Skin of body (tissue), 2 donors: Measurements from ENCODE around the gene MCF2L. TPM values are rescaled to one million over a fixed set of nuclear protein-coding genes. Genes with fewer than 3 reads are reported as not detected.
"Not testable (repeated sequence)": the region's sequence is repeated elsewhere in the genome, so short reads cannot be mapped to it uniquely, and the experiment has no call there.

ENCODE experiments used
- DNase-seq: peaks from one replicate; lab custom pipeline; 2025; lab: John Stamatoyannopoulos, UW
- total RNA-seq: library from RNA; depleted of rRNA; stranded (reverse); fragments of >200 nt; gene quantifications from one replicate; pipeline ENCODE4 v1.2.3, GENCODE V29; 2014

Gene MCF2L
- total RNA-seq, 1 donor from 2014 or later = 23.9 TPM

- no peak for DNase-seq
Observed at GRCh38 chr13:113029487-113030258, 60.7 kb downstream of the MCF2L start.

DNA sequence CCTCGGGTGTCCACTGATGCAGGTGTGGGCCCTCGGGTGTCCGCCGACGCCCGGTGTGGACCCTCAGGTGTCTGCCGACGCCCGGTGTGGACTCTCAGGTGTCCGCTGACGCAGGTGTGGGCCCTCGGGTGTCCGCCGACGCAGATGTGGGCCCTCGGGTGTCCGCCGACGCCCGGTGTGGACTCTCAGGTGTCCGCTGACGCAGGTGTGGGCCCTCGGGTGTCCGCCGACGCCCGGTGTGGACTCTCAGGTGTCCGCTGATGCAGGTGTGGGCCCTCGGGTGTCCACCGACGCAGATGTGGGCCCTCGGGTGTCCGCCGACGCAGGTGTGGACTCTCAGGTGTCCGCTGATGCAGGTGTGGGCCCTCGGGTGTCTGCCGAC lies 61.2 kb downstream of the MCF2L start:
- DNase-seq = not testable (repeated sequence)

- DNase-seq = no peak
Observed at GRCh38 chr13:113031465-113031864, 62.5 kb downstream of the MCF2L start.

GRCh38 chr13:113032291-113032690 lies 63.3 kb downstream of the MCF2L start:
- DNase-seq = no peak

DNA sequence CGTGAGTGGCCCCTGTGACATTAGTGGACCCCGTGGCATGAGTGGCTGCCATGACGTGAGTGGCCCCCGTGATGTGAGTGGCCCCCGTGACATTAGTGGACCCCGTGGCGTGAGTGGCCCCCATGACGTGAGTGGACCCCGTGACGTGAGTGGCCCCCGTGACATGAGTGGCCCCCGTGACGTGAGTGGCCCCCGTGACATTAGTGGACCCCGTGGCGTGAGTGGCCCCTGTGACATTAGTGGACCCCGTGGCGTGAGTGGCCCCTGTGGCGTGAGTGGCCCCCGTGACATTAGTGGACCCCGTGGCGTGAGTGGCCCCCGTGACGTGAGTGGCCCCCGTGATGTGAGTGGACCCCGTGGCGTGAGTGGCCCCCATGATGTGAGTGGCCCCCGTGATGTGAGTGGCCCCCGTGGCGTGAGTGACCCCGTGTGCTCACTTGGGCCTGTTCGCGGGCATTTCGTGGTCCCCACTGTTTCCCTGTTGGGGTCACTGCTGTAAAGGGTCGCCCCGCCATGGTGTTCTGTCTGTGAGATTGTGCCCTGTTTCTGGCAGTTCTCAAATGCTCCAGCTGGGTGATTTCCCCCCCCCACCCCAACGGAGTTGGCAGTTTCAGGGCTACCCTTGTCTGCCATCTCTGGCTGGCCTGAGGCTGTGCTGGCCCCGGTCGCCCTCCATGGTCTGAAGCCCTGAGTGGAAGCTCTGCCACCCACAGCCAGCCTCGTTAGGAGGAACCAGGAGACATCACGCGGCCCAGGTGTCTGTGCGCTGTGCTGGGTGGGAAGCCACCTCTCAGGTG lies 64.2 kb downstream of the MCF2L start:
- DNase-seq = no peak

DNA sequence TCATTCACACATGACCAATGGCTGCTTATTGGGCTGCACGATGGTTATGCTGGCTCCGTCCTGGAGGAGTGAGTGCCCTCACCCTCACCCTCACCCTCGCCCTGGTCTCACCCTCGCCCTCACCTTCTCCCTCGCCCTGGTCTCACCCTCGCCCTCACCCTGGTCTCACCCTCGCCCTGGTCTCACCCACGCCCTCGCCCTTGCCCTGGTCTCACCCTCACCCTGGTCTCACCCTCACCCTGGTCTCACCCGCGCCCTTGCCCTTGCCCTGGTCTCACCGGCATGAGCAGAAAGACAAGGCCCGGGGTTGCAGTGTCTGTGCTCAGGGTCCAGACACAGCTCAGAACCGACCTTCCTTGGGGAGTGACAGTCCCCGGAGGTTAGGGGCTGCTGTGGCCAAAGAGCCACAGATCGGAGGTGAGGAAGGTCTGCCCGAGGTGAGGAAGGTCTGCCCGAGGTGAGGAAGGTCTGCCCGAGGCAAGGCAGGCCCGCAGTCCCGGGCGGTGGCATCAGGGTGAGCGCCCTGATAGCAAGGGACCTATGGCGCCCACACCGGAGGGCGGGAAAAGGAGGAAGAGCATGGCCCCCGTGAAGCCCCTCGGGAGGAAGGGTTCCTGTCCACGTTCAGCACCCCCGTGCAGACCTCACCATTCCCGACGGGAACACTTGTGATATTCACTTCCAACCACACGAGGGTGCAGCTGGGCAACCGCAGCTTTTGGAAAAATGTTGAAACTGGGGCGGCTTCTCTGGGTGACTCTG lies 65.6 kb downstream of the MCF2L start:
- DNase-seq = no peak

DNA sequence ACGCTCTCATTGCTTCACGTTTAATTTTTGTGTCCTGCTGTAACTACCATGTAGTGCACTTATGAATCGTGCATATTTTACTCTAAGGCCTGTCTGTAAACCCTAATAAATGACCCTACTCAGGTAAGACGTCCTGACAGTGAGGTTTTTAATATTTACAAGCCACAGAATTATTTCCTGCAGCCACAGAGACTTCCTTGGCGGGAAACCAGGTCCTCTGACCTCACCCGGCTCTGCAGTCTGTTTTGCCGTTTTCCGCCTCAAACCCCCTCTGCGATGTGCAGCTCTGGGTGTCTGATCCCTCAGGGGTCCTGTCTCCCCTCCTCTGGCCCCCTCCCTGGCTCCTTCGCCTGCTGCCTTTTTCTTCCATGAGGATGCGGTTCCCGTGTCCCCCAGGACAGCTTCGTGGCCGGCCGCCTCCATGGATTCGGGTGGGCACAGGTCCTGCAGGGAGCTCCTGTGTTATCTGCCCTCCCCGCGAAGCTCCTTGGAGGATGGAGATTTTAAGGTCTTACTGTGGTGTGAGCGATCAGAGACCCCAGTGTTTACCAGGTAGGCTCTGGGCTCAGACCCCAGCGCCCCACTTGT lies 66.3 kb downstream of the MCF2L start:
- DNase-seq = peak; percentile 59

DNA sequence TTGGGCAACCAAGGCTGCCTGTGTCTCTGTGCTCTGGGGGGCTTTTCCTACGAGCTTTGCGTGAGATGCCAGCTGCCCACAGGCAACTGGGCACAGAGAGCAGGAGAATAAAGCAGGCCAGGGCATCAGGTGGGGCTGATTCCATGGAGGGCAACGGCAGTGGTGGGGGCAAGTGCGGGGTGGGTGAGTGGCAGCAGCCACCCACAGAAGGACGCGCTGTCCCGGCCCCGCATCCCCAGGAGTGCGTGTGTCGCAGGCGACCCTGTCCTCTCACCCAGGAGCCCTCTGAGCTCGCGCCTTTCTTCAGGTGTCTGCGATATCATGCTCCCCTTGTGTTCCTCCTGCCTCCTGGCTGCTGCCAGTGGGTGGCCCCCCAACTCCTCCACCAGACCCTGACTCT lies 67.4 kb downstream of the MCF2L start:
- DNase-seq = no peak

DNA sequence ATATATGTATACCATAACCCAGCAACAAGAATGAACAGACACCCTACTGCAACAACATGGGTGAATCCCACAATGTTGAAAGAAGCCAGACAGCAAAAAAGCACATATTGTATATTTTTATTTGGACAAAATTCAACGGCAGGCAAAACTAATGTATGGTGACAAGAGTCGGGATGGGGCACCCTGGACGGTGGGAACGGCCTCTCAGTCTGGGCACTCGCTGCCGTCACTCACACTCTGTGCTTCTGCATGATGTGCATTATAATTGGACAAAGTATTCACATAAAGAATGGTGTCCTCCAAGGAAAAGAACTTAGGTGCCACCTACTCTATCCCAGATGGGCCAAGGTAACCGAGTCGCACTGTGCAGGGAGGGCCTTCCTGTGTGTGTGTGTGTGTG lies 71.0 kb downstream of the MCF2L start:
- no peak for DNase-seq

GRCh38 chr13:113040597-113041292 lies 71.7 kb downstream of the MCF2L start:
- no peak for DNase-seq

GRCh38 chr13:113041293-113041690 lies 72.3 kb downstream of the MCF2L start:
- no peak for DNase-seq

- DNase-seq = no peak
Observed at GRCh38 chr13:113041896-113042295, 72.9 kb downstream of the MCF2L start.

GRCh38 chr13:113042456-113042855 lies 73.4 kb downstream of the MCF2L start:
- no peak for DNase-seq

GRCh38 chr13:113043001-113043630 lies 74.1 kb downstream of the MCF2L start:
- DNase-seq = no peak

DNA sequence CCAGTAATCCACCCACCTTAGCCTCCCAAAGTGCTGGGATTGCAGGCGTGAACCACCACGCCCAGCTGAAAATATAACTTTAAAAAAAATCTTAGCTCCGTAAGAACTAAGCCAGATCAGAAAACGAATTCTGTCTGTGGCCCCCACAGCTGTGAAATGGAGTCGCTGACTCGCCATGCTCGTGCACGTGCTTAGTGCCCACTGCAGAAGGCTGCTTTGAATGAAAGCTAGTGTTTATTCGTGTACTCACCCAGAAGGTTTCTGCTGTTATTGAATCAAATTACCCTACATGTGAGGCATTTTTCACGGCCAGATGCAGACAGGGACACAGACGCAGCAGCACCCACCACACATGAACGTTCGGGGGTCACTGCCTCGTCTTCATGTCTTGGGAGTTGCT lies 74.9 kb downstream of the MCF2L start:
- no peak for DNase-seq

- DNase-seq = no peak
Observed at GRCh38 chr13:113044391-113045114, 75.5 kb downstream of the MCF2L start.

DNA sequence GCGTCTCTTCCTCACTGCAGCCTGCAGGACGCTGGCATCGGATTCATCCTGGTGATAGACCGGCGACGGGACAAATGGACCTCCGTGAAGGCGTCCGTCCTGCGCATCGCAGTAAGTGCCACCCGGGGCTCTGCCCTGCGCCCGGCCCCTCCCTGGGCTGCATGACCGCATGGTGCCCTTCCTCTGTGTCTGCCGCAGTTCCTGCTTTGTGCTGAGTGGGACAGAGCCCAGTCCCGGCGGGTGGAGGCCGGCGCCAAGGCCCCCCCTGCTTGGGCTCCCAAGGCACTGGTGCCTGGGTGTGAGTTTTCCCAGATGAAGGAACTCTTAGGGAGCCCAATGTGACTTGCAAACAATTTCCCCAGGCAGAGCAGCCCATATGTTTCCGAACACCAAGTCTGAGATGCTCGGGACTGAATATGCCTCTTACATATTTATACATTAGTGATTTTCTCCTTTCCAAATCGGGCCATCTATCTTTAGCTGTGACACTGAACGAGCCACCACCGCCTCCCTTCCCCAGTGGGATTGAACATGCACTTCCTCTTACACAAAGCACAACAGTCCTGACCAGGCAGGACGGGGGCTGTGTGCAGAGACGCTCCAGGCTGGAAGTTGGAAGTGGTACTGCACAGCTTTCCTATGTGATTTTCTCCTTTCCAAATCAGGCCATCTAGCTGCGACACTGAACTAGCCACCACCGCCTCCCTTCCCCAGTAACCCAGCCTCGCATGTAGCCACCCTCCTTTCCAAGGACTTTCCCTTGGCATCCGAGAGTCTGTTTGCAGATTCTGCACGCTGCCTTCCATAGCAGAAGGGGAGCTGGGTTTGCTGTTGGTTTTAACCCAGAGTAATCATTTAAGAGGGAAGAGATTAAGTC lies 76.5 kb downstream of the MCF2L start:
- no peak for DNase-seq

DNA sequence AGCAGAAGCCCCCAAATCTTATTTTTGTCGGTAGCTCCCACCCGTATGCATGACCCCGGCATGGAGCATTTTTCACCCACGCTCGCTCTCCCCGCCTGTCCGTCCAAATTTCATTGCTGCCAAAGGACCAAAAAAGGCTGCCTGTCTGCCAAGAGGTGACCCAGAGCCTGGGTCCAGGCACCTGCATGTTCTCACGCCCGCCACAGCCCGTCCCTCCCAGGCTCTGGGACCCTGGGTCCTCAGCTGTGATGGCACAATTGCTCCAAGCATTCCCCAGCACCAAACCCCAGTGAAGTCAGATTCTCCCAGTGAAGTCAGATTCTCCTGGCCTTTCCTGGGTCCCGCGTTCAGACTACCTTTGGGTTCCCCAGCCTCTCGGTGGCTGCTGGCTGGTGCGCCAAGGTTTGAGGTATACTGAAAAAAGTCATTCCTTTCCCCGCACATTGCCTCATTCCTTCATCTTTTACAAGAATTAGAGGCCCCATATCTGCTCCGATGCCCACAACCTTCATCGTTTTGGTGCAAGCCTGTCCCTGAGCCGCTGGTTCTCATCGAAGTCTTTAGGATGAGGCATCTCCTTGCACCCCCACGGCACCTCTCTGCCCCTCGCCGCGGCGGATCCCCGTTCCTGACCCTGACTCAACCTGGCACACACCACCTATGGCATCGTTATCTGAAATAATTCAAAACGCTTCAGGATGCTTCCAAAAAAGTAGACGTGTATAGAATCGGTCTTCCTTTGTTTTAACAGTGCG lies 77.3 kb downstream of the MCF2L start:
- DNase-seq = no peak
